Neural progenitor cell (in vitro differentiated cells): Measurements from ENCODE around the gene ZNF91. TPM values are rescaled to one million over a fixed set of nuclear protein-coding genes. Genes with fewer than 3 reads are reported as not detected.

Experiments used
- DNase-seq: peaks from one replicate; pipeline ENCODE4 v3.0.0-alpha.2; 2016; ENCODE audit warnings: low spot score
- H2AFZ ChIP-seq: fragments of 200-600 bp; sonication (generic); replicated peaks from 2 replicates; pipeline ENCODE4 v1.6.1; 2016; ENCODE audit warnings: antibody characterized with exemption
- H3F3A ChIP-seq: fragments of 200-600 bp; sonication (generic); 2 replicates; pipeline ENCODE4 v1.6.1; 2016; ENCODE audit warnings: antibody characterized with exemption, low read depth
- H3K27ac ChIP-seq: fragments of 200-600 bp; sonication (generic); 2 replicates; pipeline ENCODE4 v1.5.1; 2016; ENCODE audit warnings: mild to moderate bottlenecking
- H3K27me3 ChIP-seq: fragments of 200-600 bp; sonication (generic); 2 replicates; pipeline ENCODE4 v1.6.1; 2016; ENCODE audit warnings: mild to moderate bottlenecking, moderate library complexity
- H3K36me3 ChIP-seq: fragments of 200-600 bp; sonication (generic); 2 replicates; pipeline ENCODE4 v1.5.1; 2016
- H3K4me1 ChIP-seq: fragments of 200-600 bp; sonication (generic); 2 replicates; pipeline ENCODE4 v1.6.1; 2016; ENCODE audit warnings: mixed run types
- H3K4me2 ChIP-seq: fragments of 200-600 bp; sonication (generic); 2 replicates; pipeline ENCODE4 v1.6.1; 2016
- H3K4me3 ChIP-seq: fragments of 200-600 bp; sonication (generic); 2 replicates; pipeline ENCODE4 v1.5.1; 2016
- H3K79me2 ChIP-seq: fragments of 200-600 bp; sonication (generic); 2 replicates; pipeline ENCODE4 v1.6.1; 2016; ENCODE audit warnings: low read depth
- H3K9ac ChIP-seq: fragments of 200-600 bp; sonication (generic); 2 replicates; pipeline ENCODE4 v1.6.1; 2016
- H3K9me3 ChIP-seq: fragments of 200-600 bp; sonication (generic); 2 replicates; pipeline ENCODE4 v1.5.1; 2016; ENCODE audit warnings: low read depth
- H4K20me1 ChIP-seq: fragments of 200-600 bp; sonication (generic); 2 replicates; pipeline ENCODE4 v1.6.1; 2016; ENCODE audit warnings: low read depth
- H3K27ac Mint-ChIP-seq: 3 replicates; pipeline ENCODE4 v1.8.0; 2021; ENCODE audit warnings: mixed read lengths
- H3K27me3 Mint-ChIP-seq: 2 replicates; pipeline ENCODE4 v1.8.0; 2022; ENCODE audit warnings: low read depth, mild to moderate bottlenecking, inconsistent platforms, moderate library complexity, mixed read lengths; ENCODE audit not compliant: insufficient read depth
- H3K36me3 Mint-ChIP-seq: 3 replicates; pipeline ENCODE4 v1.8.0; 2021; ENCODE audit warnings: mixed read lengths
- H3K4me1 Mint-ChIP-seq: 3 replicates; pipeline ENCODE4 v1.8.0; 2021; ENCODE audit warnings: mixed read lengths
- H3K4me3 Mint-ChIP-seq: 3 replicates; pipeline ENCODE4 v1.8.0; 2021; ENCODE audit warnings: mild to moderate bottlenecking, moderate library complexity, mixed read lengths
- H3K9me3 Mint-ChIP-seq: 3 replicates; pipeline ENCODE4 v1.8.0; 2020; ENCODE audit warnings: mixed read lengths
- CTCF ChIP-seq: fragments of 200-600 bp; sonication (generic); IDR thresholded peaks from 2 replicates; pipeline ENCODE4 v1.5.1; 2017; ENCODE audit warnings: antibody characterized with exemption, mild to moderate bottlenecking
- EZH2 ChIP-seq: fragments of 200-600 bp; sonication (generic); IDR thresholded peaks from 2 replicates; pipeline ENCODE4 v1.6.1; 2017; ENCODE audit warnings: antibody characterized with exemption, mild to moderate bottlenecking, moderate library complexity
- EZH2phosphoT487 ChIP-seq: fragments of 200-600 bp; sonication (generic); IDR thresholded peaks from 2 replicates; pipeline ENCODE4 v1.6.1; 2017; ENCODE audit warnings: antibody characterized with exemption
- total RNA-seq: library from RNA; depleted of rRNA; stranded (reverse); fragments of >200 nt; gene quantifications from 2 replicates; pipeline ENCODE4 v1.2.3, GENCODE V29; 2015; ENCODE audit warnings: low replicate concordance

Gene ZNF91
- total RNA-seq, 1 donor from 2014 or later = 105 TPM

- no peaks in the 10 kb centered on the region for H3K4me1 Mint-ChIP-seq
- H3K4me3 Mint-ChIP-seq = no peak overlapping the region
- Histone ChIP-seq H2AFZ (no peak overlapping the region), H3K9ac (no peak overlapping the region), H3K36me3 (no peaks in the 10 kb centered on the region), H3K9me3 (no peaks in the 10 kb centered on the region), H3K27ac (no peak overlapping the region), H3K27me3 (no peaks in the 10 kb centered on the region), H3K4me3 (no peak overlapping the region), H3K79me2 (peaks cover 47% of the 10 kb centered on the region), H3K4me2 (no peak overlapping the region), H3F3A (peaks cover 3% of the 10 kb centered on the region), H4K20me1 (no peaks in the 10 kb centered on the region), H3K4me1 (peaks cover 3% of the 10 kb centered on the region)
- peaks cover 31% of the 10 kb centered on the region for H3K9me3 Mint-ChIP-seq
- H3K27me3 Mint-ChIP-seq = no peaks in the 10 kb centered on the region
- H3K27ac Mint-ChIP-seq = no peak overlapping the region
- H3K36me3 Mint-ChIP-seq = peaks cover 50% of the 10 kb centered on the region
- TF ChIP-seq EZH2phosphoT487 (no peak), CTCF (no peak), EZH2 (no peak)
- DNase-seq = no peak
These were observed 12.4 kb upstream of the ZNF91 start for GRCh38 chr19:23407616-23408133.

GRCh38 chr19:23406721-23407120 is 11.4 kb upstream of the ZNF91 start:
- Mint-ChIP-seq H3K36me3 (peaks cover 57% of the 10 kb centered on the region), H3K9me3 (peaks cover 28% of the 10 kb centered on the region), H3K27ac (no peak overlapping the region), H3K4me1 (no peaks in the 10 kb centered on the region), H3K27me3 (no peaks in the 10 kb centered on the region), H3K4me3 (no peak overlapping the region)
- no peak for DNase-seq
- Histone ChIP-seq H3K36me3 (no peaks in the 10 kb centered on the region), H3K4me3 (no peak overlapping the region), H2AFZ (no peak overlapping the region), H3K27ac (no peak overlapping the region), H3K9ac (no peak overlapping the region), H3K27me3 (no peaks in the 10 kb centered on the region), H3K79me2 (peaks cover 37% of the 10 kb centered on the region), H3F3A (peaks cover 3% of the 10 kb centered on the region), H4K20me1 (no peaks in the 10 kb centered on the region), H3K4me2 (no peak overlapping the region), H3K4me1 (peaks cover 3% of the 10 kb centered on the region), H3K9me3 (no peaks in the 10 kb centered on the region)
- TF ChIP-seq EZH2phosphoT487 (no peak), CTCF (no peak), EZH2 (no peak)

GRCh38 chr19:23406091-23406490 is 10.8 kb upstream of the ZNF91 start:
- Mint-ChIP-seq H3K27me3 (no peaks in the 10 kb centered on the region), H3K4me3 (no peak overlapping the region), H3K27ac (no peak overlapping the region), H3K36me3 (peaks cover 57% of the 10 kb centered on the region), H3K4me1 (no peaks in the 10 kb centered on the region), H3K9me3 (peaks cover 25% of the 10 kb centered on the region)
- Histone ChIP-seq H3K9me3 (no peaks in the 10 kb centered on the region), H3K4me1 (peaks cover 3% of the 10 kb centered on the region), H3K9ac (no peak overlapping the region), H3K36me3 (no peaks in the 10 kb centered on the region), H3K4me2 (no peak overlapping the region), H2AFZ (no peak overlapping the region), H3K27ac (no peak overlapping the region), H4K20me1 (no peaks in the 10 kb centered on the region), H3K4me3 (no peak overlapping the region), H3K79me2 (peaks cover 31% of the 10 kb centered on the region), H3F3A (peaks cover 3% of the 10 kb centered on the region), H3K27me3 (no peaks in the 10 kb centered on the region)
- DNase-seq = no peak
- TF ChIP-seq EZH2 (no peak), EZH2phosphoT487 (no peak), CTCF (no peak)
